Lung (tissue), 12 donors: ENCODE measurements around the gene TTC39B. TPM values are rescaled to one million over a fixed set of nuclear protein-coding genes. Genes with fewer than 3 reads are reported as not detected.

Source experiments
- ATAC-seq: fragments of 200-7000 bp; cut with Tn5 transposase; one replicate; pipeline ENCODE4 v1.9.1; 2020; ENCODE audit warnings: moderate number of reproducible peaks; ENCODE audit not compliant: insufficient read depth, low FRiP score
- DNase-seq, 3 donors: peaks; one replicate each; pipeline ENCODE4 v3.0.0-alpha.2; 2013 to 2017
- H3K27ac ChIP-seq, 2 donors: one replicate each; pipeline ENCODE4 v1.5.1; 2013; ENCODE audit warnings: mild to moderate bottlenecking in 2 of 2, moderate library complexity in 2 of 2, control low read depth in 1 of 2, inconsistent platforms in 1 of 2, low read depth in 1 of 2, low read length in 1 of 2
- H3K27me3 ChIP-seq, 3 donors: one replicate each; pipeline ENCODE4 v1.5.1; 2013; ENCODE audit warnings: low read length in 2 of 3; ENCODE audit not compliant: control insufficient read depth in 3 of 3, insufficient read depth in 3 of 3
- H3K36me3 ChIP-seq, 4 donors: one replicate each; pipeline ENCODE4 v1.5.1; 2013; ENCODE audit warnings: low read length in 4 of 4, mild to moderate bottlenecking in 1 of 4, moderate library complexity in 1 of 4; ENCODE audit not compliant: control insufficient read depth in 4 of 4, insufficient read depth in 4 of 4
- H3K4me1 ChIP-seq, 5 donors: one replicate each; pipeline ENCODE4 v1.5.1; 2013; ENCODE audit warnings: low read length in 5 of 5, mild to moderate bottlenecking in 2 of 5, moderate library complexity in 1 of 5; ENCODE audit not compliant: control insufficient read depth in 5 of 5, insufficient read depth in 5 of 5
- H3K4me3 ChIP-seq: one replicate; pipeline ENCODE4 v1.5.1; 2013; ENCODE audit warnings: mild to moderate bottlenecking, control low read depth, moderate library complexity
- H3K9ac ChIP-seq, 2 donors: one replicate each; pipeline ENCODE4 v1.5.1; 2013; ENCODE audit warnings: low read length in 2 of 2, control low read depth in 1 of 2; ENCODE audit not compliant: insufficient read depth in 1 of 2
- H3K9me3 ChIP-seq, 4 donors: one replicate each; pipeline ENCODE4 v1.5.1; 2013; ENCODE audit warnings: low read length in 3 of 4, mild to moderate bottlenecking in 1 of 4, moderate library complexity in 1 of 4; ENCODE audit not compliant: control insufficient read depth in 4 of 4, insufficient read depth in 3 of 4
- CTCF ChIP-seq: IDR thresholded peaks from 2 replicates; pipeline ENCODE4 v1.5.1; 2012; ENCODE audit warnings: mild to moderate bottlenecking; ENCODE audit errors: control extremely low read depth, extremely low read depth
- WGBS, 2 donors: extraction: QIAGEN DNeasy Blood & Tissue Kit; methylation state at CpG; one replicate each; pipeline ENCODE4 v1.1.7; 2013; 5-methylcytosine and 5-hydroxymethylcytosine counted together
- polyA plus RNA-seq, 2 donors: library from polyadenylated mRNA; stranded (reverse); fragments of 200-250 nt; gene quantifications; one replicate each; pipeline ENCODE4 v1.2.1, GENCODE V29; 2013
- total RNA-seq, 2 donors: library from RNA; depleted of rRNA in 1 of 2; stranded (reverse); fragments of >200 nt in 1 of 2; gene quantifications; one replicate each; pipeline ENCODE4 v1.2.1, GENCODE V29; 2014 to 2021
- donor health status: control.
- donor health status: control.
- donor health status: Bipolar disorder and iron deficiency.
- donor health status: healthy.
- donor health status: DM: yes; HTN: yes; CAD: no.

The TTC39B gene
- total and polyA plus RNA-seq, 4 donors: 4.2 to 30.0 (median 19.2) TPM

DNA sequence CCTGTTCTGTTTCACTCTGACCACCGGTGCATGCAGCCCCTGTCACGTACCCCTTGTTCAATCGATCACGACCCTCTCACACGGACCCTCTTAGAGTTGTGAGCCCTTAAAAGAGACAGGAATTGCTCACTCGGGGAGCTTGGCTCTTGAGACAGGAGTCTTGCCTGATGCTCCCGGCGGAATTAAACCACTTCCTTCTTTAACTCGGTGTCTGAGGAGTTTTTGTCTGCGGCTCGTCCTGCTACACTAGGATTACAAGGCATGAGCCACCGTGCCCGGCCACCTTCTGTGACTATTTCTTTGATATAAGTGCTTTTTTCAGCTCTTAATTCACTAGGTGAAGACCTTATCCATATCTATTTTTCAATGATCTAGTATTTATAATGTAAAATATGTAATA lies 167.5 kb downstream of the TTC39B start:
- no peaks in the 10 kb centered on the region for H3K36me3 ChIP-seq
- WGBS, 2 donors: 76 to 80% methylated on average over 13 of the region's 13 CpGs
- DNase-seq: no peak
- ATAC-seq: no peak
- H3K4me1 ChIP-seq: peaks cover 0 to 25% (median 0%) of the 10 kb centered on the region in 5 donors
- H3K27me3 ChIP-seq: no peaks in the 10 kb centered on the region
- H3K9ac ChIP-seq: no peak overlapping the region
- H3K4me3 ChIP-seq: no peak overlapping the region
- no peak overlapping the region for H3K27ac ChIP-seq
- TF ChIP-seq CTCF: no peak
- no peaks in the 10 kb centered on the region for H3K9me3 ChIP-seq

GRCh38 chr9:15138357-15138686 lies 168.7 kb downstream of the TTC39B start:
- no peak for DNase-seq
- no peak overlapping the region for H3K9ac ChIP-seq
- no peak for ATAC-seq
- no peaks in the 10 kb centered on the region for H3K9me3 ChIP-seq
- no peaks in the 10 kb centered on the region for H3K36me3 ChIP-seq
- no peak for TF ChIP-seq CTCF
- 78 to 83% methylated on average over 2 of the region's 2 CpGs for WGBS, 2 donors
- no peak overlapping the region for H3K4me3 ChIP-seq
- H3K27me3 ChIP-seq: no peaks in the 10 kb centered on the region
- H3K4me1 ChIP-seq: peaks cover 0 to 19% (median 0%) of the 10 kb centered on the region in 5 donors
- H3K27ac ChIP-seq: no peak overlapping the region

- no peak overlapping the region for H3K9ac ChIP-seq
- H3K9me3 ChIP-seq: no peaks in the 10 kb centered on the region
- 89 to 95% methylated on average over 6 of the region's 6 CpGs for WGBS, 2 donors
- no peak overlapping the region for H3K4me3 ChIP-seq
- ATAC-seq (no peak), DNase-seq (no peak)
- H3K36me3 ChIP-seq: no peaks in the 10 kb centered on the region
- H3K27ac ChIP-seq: no peak overlapping the region
- H3K27me3 ChIP-seq: no peaks in the 10 kb centered on the region
- peaks cover 0 to 19% (median 0%) of the 10 kb centered on the region in 5 donors for H3K4me1 ChIP-seq
- TF ChIP-seq CTCF: no peak
Observed at GRCh38 chr9:15137658-15138356, 169.2 kb downstream of the TTC39B start.

DNA sequence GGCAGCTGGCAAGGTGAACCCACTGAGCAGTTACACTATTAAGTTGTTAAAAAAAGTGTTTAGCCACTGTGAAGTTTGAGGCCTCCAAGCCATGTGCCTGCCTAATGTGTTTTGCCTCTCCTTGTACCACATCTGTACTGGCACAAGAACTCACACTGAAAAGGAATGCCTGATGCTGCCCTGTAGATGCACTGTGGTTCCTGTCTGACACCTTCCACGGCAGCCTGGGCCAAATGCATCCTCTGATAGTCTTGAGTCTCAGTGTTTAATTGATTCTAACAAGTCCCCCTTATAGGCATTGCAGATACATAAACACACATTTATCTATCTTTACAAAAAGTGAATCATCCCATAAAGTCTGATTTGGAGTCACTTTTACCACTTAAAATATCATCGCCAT lies 169.9 kb downstream of the TTC39B start:
- peaks cover 0 to 15% (median 0%) of the 10 kb centered on the region in 5 donors for H3K4me1 ChIP-seq
- no peak overlapping the region for H3K27ac ChIP-seq
- H3K9me3 ChIP-seq: no peaks in the 10 kb centered on the region
- no peaks in the 10 kb centered on the region for H3K36me3 ChIP-seq
- DNase-seq (no peak), ATAC-seq (no peak)
- H3K27me3 ChIP-seq: no peaks in the 10 kb centered on the region
- H3K4me3 ChIP-seq: no peak overlapping the region
- no peak overlapping the region for H3K9ac ChIP-seq
- WGBS, 2 donors: 74 to 87% methylated on average over 2 of the region's 2 CpGs
- TF ChIP-seq CTCF: no peak
